NCI-H524 (cell line): ENCODE results near the gene FNDC3B.
A peak's percentile ranks its signal among the peaks of the same experiment; 100 is the strongest.

Source experiments
- DNase-seq, 2 experiments: peaks; one replicate each; lab custom pipeline; 2025; lab: John Stamatoyannopoulos, UW

Gene FNDC3B

GRCh38 chr3:172333692-172334457, 294.5 kb downstream of the FNDC3B start:
- no peak for DNase-seq

- no peak for DNase-seq
These were observed 295.4 kb downstream of the FNDC3B start for GRCh38 chr3:172334671-172335207.

- DNase-seq = no peak
These were observed 300.5 kb downstream of the FNDC3B start for GRCh38 chr3:172339892-172340291.

- DNase-seq = no peak
These were observed 301.2 kb downstream of the FNDC3B start for GRCh38 chr3:172340583-172340982.

GRCh38 chr3:172341482-172342059, 302.2 kb downstream of the FNDC3B start:
- DNase-seq = peak; percentile 22 to 77

- no peak for DNase-seq
These were observed 302.8 kb downstream of the FNDC3B start for GRCh38 chr3:172342097-172342659.

- DNase-seq = no peak
These were observed 303.7 kb downstream of the FNDC3B start for GRCh38 chr3:172343117-172343516.

- no peak for DNase-seq
These were observed 304.6 kb downstream of the FNDC3B start for GRCh38 chr3:172343979-172344378.

- DNase-seq = no peak
These were observed 306.8 kb downstream of the FNDC3B start for GRCh38 chr3:172346161-172346560.

GRCh38 chr3:172347895-172348679, 308.7 kb downstream of the FNDC3B start:
- no peak for DNase-seq

GRCh38 chr3:172351895-172352466, 312.6 kb downstream of the FNDC3B start:
- DNase-seq = no peak

- no peak for DNase-seq
These were observed 313.4 kb downstream of the FNDC3B start for GRCh38 chr3:172352786-172353185.

GRCh38 chr3:172354931-172355499, 315.6 kb downstream of the FNDC3B start:
- DNase-seq = no peak

GRCh38 chr3:172355836-172356235, 316.5 kb downstream of the FNDC3B start:
- no peak for DNase-seq

GRCh38 chr3:172356427-172356826, 317.0 kb downstream of the FNDC3B start:
- DNase-seq = no peak

GRCh38 chr3:172357850-172358754, 318.7 kb downstream of the FNDC3B start:
- no peak for DNase-seq

- no peak for DNase-seq
These were observed 319.9 kb downstream of the FNDC3B start for GRCh38 chr3:172359231-172359630.

GRCh38 chr3:172359996-172360395, 320.6 kb downstream of the FNDC3B start:
- no peak for DNase-seq

GRCh38 chr3:172362583-172362982, 323.2 kb downstream of the FNDC3B start:
- DNase-seq = no peak

GRCh38 chr3:172364374-172365027, 325.1 kb downstream of the FNDC3B start:
- no peak for DNase-seq
